ENCODE results near the gene DHDH. TPM values are rescaled to one million over a fixed set of nuclear protein-coding genes. Genes with fewer than 3 reads are reported as not detected.

Gene DHDH
- total RNA-seq, 1 donor from 2014 or later = 0.35 TPM

GRCh38 chr19:48969276-48970138 lies 36.0 kb downstream of the DHDH start:
- intact Hi-C loops (cut with micrococcal nuclease) = no loop called here
- peaks cover 34% of the 10 kb centered on the region for H3K4me1 Mint-ChIP-seq
- no peaks in the 10 kb centered on the region for H3K27me3 Mint-ChIP-seq
- peak; percentile 68 for DNase-seq
- no peaks in the 10 kb centered on the region for H3K9me3 Mint-ChIP-seq
- H3K4me3 Mint-ChIP-seq = no peak overlapping the region
- H3K36me3 Mint-ChIP-seq (ENCODE audit: low read depth) = peaks cover 48% of the 10 kb centered on the region
- no peak overlapping the region for H3K27ac Mint-ChIP-seq

GRCh38 chr19:48970139-48970766 lies 36.8 kb downstream of the DHDH start:
- Mint-ChIP-seq H3K9me3 (no peaks in the 10 kb centered on the region), H3K27ac (no peak overlapping the region), H3K36me3 (ENCODE audit: low read depth) (peaks cover 47% of the 10 kb centered on the region), H3K27me3 (no peaks in the 10 kb centered on the region), H3K4me1 (peaks cover 27% of the 10 kb centered on the region), H3K4me3 (no peak overlapping the region)
- no peak for DNase-seq
- intact Hi-C loops (cut with micrococcal nuclease) = no loop called here

- peaks cover 20% of the 10 kb centered on the region for H3K4me1 Mint-ChIP-seq
- peaks cover 40% of the 10 kb centered on the region for H3K36me3 Mint-ChIP-seq (ENCODE audit: low read depth)
- no peaks in the 10 kb centered on the region for H3K9me3 Mint-ChIP-seq
- H3K27ac Mint-ChIP-seq = peak overlapping the region; percentile 36
- intact Hi-C loops (cut with micrococcal nuclease) = no loop called here
- no peak overlapping the region for H3K4me3 Mint-ChIP-seq
- peak; percentile 94 for DNase-seq
- no peaks in the 10 kb centered on the region for H3K27me3 Mint-ChIP-seq
Measured at GRCh38 chr19:48970923-48971395, 37.5 kb downstream of the DHDH start.

GRCh38 chr19:48975947-48976847 lies 42.7 kb downstream of the DHDH start:
- H3K27ac Mint-ChIP-seq = no peak overlapping the region
- intact Hi-C loops (cut with micrococcal nuclease) = no loop called here
- no peaks in the 10 kb centered on the region for H3K27me3 Mint-ChIP-seq
- H3K36me3 Mint-ChIP-seq (ENCODE audit: low read depth) = peaks cover 26% of the 10 kb centered on the region
- H3K4me1 Mint-ChIP-seq = peaks cover 7% of the 10 kb centered on the region
- H3K9me3 Mint-ChIP-seq = no peaks in the 10 kb centered on the region
- DNase-seq = peak; percentile 81
- H3K4me3 Mint-ChIP-seq = no peak overlapping the region

- H3K4me1 Mint-ChIP-seq = peaks cover 6% of the 10 kb centered on the region
- no peak overlapping the region for H3K4me3 Mint-ChIP-seq
- H3K27me3 Mint-ChIP-seq = no peaks in the 10 kb centered on the region
- DNase-seq = no peak
- intact Hi-C loops (cut with micrococcal nuclease) = no loop called here
- no peaks in the 10 kb centered on the region for H3K9me3 Mint-ChIP-seq
- H3K36me3 Mint-ChIP-seq (ENCODE audit: low read depth) = peaks cover 33% of the 10 kb centered on the region
- no peak overlapping the region for H3K27ac Mint-ChIP-seq
Measured at GRCh38 chr19:48977061-48977460, 43.6 kb downstream of the DHDH start.

- H3K27me3 Mint-ChIP-seq = no peaks in the 10 kb centered on the region
- H3K27ac Mint-ChIP-seq = no peak overlapping the region
- peaks cover 6% of the 10 kb centered on the region for H3K4me1 Mint-ChIP-seq
- intact Hi-C loops (cut with micrococcal nuclease) = no loop called here
- DNase-seq = no peak
- H3K36me3 Mint-ChIP-seq (ENCODE audit: low read depth) = peaks cover 47% of the 10 kb centered on the region
- H3K9me3 Mint-ChIP-seq = no peaks in the 10 kb centered on the region
- no peak overlapping the region for H3K4me3 Mint-ChIP-seq
Measured at GRCh38 chr19:48982280-48982679, 48.8 kb downstream of the DHDH start.

- H3K4me3 Mint-ChIP-seq = no peak overlapping the region
- no peaks in the 10 kb centered on the region for H3K9me3 Mint-ChIP-seq
- peaks cover 51% of the 10 kb centered on the region for H3K36me3 Mint-ChIP-seq (ENCODE audit: low read depth)
- intact Hi-C loops (cut with micrococcal nuclease) = no loop called here
- no peak for DNase-seq
- peaks cover 10% of the 10 kb centered on the region for H3K4me1 Mint-ChIP-seq
- no peak overlapping the region for H3K27ac Mint-ChIP-seq
- H3K27me3 Mint-ChIP-seq = no peaks in the 10 kb centered on the region
Measured at GRCh38 chr19:48985711-48986110, 52.2 kb downstream of the DHDH start.

- Mint-ChIP-seq H3K9me3 (no peaks in the 10 kb centered on the region), H3K27me3 (no peaks in the 10 kb centered on the region), H3K4me3 (no peak overlapping the region), H3K36me3 (ENCODE audit: low read depth) (peaks cover 54% of the 10 kb centered on the region), H3K4me1 (peaks cover 15% of the 10 kb centered on the region), H3K27ac (no peak overlapping the region)
- intact Hi-C loops (cut with micrococcal nuclease) = no loop called here
- no peak for DNase-seq
Measured at GRCh38 chr19:48986211-48986610, 52.7 kb downstream of the DHDH start.

GRCh38 chr19:48987323-48987722 lies 53.8 kb downstream of the DHDH start:
- intact Hi-C loops (cut with micrococcal nuclease) = no loop called here

GRCh38 chr19:48988286-48988685 lies 54.8 kb downstream of the DHDH start:
- no peaks in the 10 kb centered on the region for H3K27me3 Mint-ChIP-seq
- peaks cover 36% of the 10 kb centered on the region for H3K36me3 Mint-ChIP-seq (ENCODE audit: low read depth)
- intact Hi-C loops (cut with micrococcal nuclease) = no loop called here

More at GRCh38 chr19:48987323-48987722, 53.8 kb downstream of the DHDH start:
- Mint-ChIP-seq H3K4me3 (no peak overlapping the region), H3K27me3 (no peaks in the 10 kb centered on the region), H3K4me1 (peaks cover 19% of the 10 kb centered on the region), H3K36me3 (ENCODE audit: low read depth) (peaks cover 44% of the 10 kb centered on the region), H3K27ac (peak overlapping the region; percentile 50), H3K9me3 (no peaks in the 10 kb centered on the region)
- no peak for DNase-seq

GRCh38 chr19:48988860-48989259 lies 55.4 kb downstream of the DHDH start:
- H3K27ac Mint-ChIP-seq = peak overlapping the region; percentile 64

More at GRCh38 chr19:48988286-48988685, 54.8 kb downstream of the DHDH start:
- H3K27ac Mint-ChIP-seq = peak overlapping the region; percentile 50
- no peak for DNase-seq
- H3K4me3 Mint-ChIP-seq = no peak overlapping the region
- H3K9me3 Mint-ChIP-seq = no peaks in the 10 kb centered on the region
- peaks cover 21% of the 10 kb centered on the region for H3K4me1 Mint-ChIP-seq

GRCh38 chr19:48989701-48990291 lies 56.3 kb downstream of the DHDH start:
- no peaks in the 10 kb centered on the region for H3K9me3 Mint-ChIP-seq
- peaks cover 37% of the 10 kb centered on the region for H3K36me3 Mint-ChIP-seq (ENCODE audit: low read depth)
- intact Hi-C loops (cut with micrococcal nuclease) = loop anchor here (5.0 kb wide), 1 partner anchor 352 kb away; the partner anchor contains the start of gene DBP
- no peaks in the 10 kb centered on the region for H3K27me3 Mint-ChIP-seq
- peak overlapping the region; percentile 48 for H3K27ac Mint-ChIP-seq
- no peak overlapping the region for H3K4me3 Mint-ChIP-seq
- peaks cover 29% of the 10 kb centered on the region for H3K4me1 Mint-ChIP-seq
- DNase-seq = no peak

More at GRCh38 chr19:48988860-48989259, 55.4 kb downstream of the DHDH start:
- Mint-ChIP-seq H3K9me3 (no peaks in the 10 kb centered on the region), H3K4me3 (no peak overlapping the region), H3K4me1 (peaks cover 23% of the 10 kb centered on the region), H3K36me3 (ENCODE audit: low read depth) (peaks cover 35% of the 10 kb centered on the region), H3K27me3 (no peaks in the 10 kb centered on the region)
- DNase-seq = no peak
- intact Hi-C loops (cut with micrococcal nuclease) = no loop called here

- DNase-seq = no peak
- H3K27ac Mint-ChIP-seq = peak overlapping the region; percentile 48
- H3K27me3 Mint-ChIP-seq = no peaks in the 10 kb centered on the region
- H3K9me3 Mint-ChIP-seq = no peaks in the 10 kb centered on the region
- no peak overlapping the region for H3K4me3 Mint-ChIP-seq
- intact Hi-C loops (cut with micrococcal nuclease) = loop anchor here (5.0 kb wide), 1 partner anchor 353 kb away; the partner anchor contains the start of gene DBP
- peaks cover 37% of the 10 kb centered on the region for H3K36me3 Mint-ChIP-seq (ENCODE audit: low read depth)
- peaks cover 35% of the 10 kb centered on the region for H3K4me1 Mint-ChIP-seq
Measured at GRCh38 chr19:48990400-48990799, 56.9 kb downstream of the DHDH start.

Data from activated CD4-positive, alpha-beta T cell treated with anti-CD3 and anti-CD28 coated beads, Interleukin-2, amount 10 ng/mL, durations not matched to agents 24 days and 14 days (primary cell).